BLaER1 treated with 17β-estradiol and CSF1 and Interleukin-3, amounts not matched to agents 10 nM and 100 nM (cell line): ENCODE measurements around the gene STEAP1.

Experiments
- H3K27ac ChIP-seq, 11 experiments: shearing (Covaris generic); formaldehyde crosslinking; 2 replicates each; pipeline ENCODE4 v1.8.1; 2022
- H3K27me3 ChIP-seq, 11 experiments: shearing (Covaris generic); formaldehyde crosslinking; 2 replicates each; pipeline ENCODE4 v1.8.1; 2022
- H3K36me3 ChIP-seq, 11 experiments: shearing (Covaris generic); formaldehyde crosslinking; 2 replicates each; pipeline ENCODE4 v1.8.1; 2022
- H3K4me1 ChIP-seq, 10 experiments: shearing (Covaris generic); formaldehyde crosslinking; 2 replicates each; pipeline ENCODE4 v1.8.1; 2022
- H3K4me2 ChIP-seq, 11 experiments: shearing (Covaris generic); formaldehyde crosslinking; 2 replicates each; pipeline ENCODE4 v1.8.1; 2022
- H3K4me3 ChIP-seq, 10 experiments: shearing (Covaris generic); formaldehyde crosslinking; 2 replicates each; pipeline ENCODE4 v1.8.1; 2022
- H3K9ac ChIP-seq, 11 experiments: shearing (Covaris generic); formaldehyde crosslinking; 2 replicates each; pipeline ENCODE4 v1.8.1; 2022
- H3K9me3 ChIP-seq, 11 experiments: shearing (Covaris generic); formaldehyde crosslinking; replicated peaks in 1 of 11; 2 replicates each; pipeline ENCODE4 v1.8.1; 2022
- H4K20me1 ChIP-seq, 11 experiments: shearing (Covaris generic); formaldehyde crosslinking; 2 replicates each; pipeline ENCODE4 v1.8.1; 2022
- Cebpa-rat ChIP-seq, 11 experiments: shearing (Covaris generic); IDR thresholded peaks; 2 replicates each; pipeline ENCODE4 v1.8.1; 2022

The STEAP1 gene

DNA sequence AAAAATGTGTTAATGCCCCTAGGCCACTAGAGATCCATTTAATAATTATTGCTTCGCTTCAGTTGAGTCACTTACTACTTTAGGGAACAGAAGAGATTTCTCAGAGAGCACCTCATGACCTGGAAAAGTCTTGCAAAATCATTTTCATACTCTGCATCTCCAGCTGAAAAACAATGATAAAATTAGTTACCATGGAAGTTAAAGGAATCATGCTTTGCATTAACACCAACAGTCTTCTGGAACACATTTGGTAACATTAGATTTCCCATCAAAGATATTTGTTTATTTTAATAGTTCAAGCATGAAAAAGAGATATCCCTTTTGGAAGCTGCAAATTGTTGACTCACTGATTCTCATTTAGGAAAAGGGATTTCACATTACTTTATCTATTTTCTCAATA is 55.5 kb downstream of the STEAP1 start:
- Histone ChIP-seq H3K4me1 (no peaks in the 10 kb centered on the region), H3K27me3 (no peaks in the 10 kb centered on the region), H3K9ac (no peak overlapping the region), H3K27ac (no peak overlapping the region), H3K4me2 (no peak overlapping the region), H3K9me3 (peaks cover 15 to 22% (median 17%) of the 10 kb centered on the region in 11 experiments), H3K36me3 (no peaks in the 10 kb centered on the region), H4K20me1 (no peaks in the 10 kb centered on the region), H3K4me3 (no peak overlapping the region)
- TF ChIP-seq Cebpa-rat (IDR thresholded peaks at IDR 0.05), result no peak

DNA sequence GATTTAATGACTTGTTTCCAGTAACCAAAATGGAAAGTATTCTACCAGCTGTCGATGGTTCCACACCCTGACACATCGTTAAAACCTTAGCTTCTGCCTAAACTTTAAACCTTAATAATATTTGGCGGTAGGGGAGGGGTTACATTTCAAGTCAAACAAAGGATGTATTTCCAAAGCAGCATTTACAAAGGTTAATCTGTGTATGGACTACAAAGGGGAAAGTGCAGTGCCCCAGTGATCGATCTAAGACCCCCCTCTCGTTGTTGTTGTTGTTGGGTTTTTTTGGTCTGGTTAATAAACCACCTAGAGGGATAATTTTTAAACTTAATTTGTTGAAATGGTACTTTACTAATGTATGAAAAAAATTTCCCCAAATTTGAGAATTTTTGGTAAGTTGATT is 56.2 kb downstream of the STEAP1 start:
- H3K4me3 ChIP-seq, result no peak overlapping the region
- no peak overlapping the region for H3K27ac ChIP-seq
- H3K36me3 ChIP-seq, result no peaks in the 10 kb centered on the region
- no peak overlapping the region for H3K4me2 ChIP-seq
- peaks cover 15 to 22% (median 17%) of the 10 kb centered on the region in 11 experiments for H3K9me3 ChIP-seq
- no peaks in the 10 kb centered on the region for H3K4me1 ChIP-seq
- TF ChIP-seq Cebpa-rat (IDR thresholded peaks at IDR 0.05), result no peak
- H3K9ac ChIP-seq, result no peak overlapping the region
- no peaks in the 10 kb centered on the region for H3K27me3 ChIP-seq
- H4K20me1 ChIP-seq, result no peaks in the 10 kb centered on the region

DNA sequence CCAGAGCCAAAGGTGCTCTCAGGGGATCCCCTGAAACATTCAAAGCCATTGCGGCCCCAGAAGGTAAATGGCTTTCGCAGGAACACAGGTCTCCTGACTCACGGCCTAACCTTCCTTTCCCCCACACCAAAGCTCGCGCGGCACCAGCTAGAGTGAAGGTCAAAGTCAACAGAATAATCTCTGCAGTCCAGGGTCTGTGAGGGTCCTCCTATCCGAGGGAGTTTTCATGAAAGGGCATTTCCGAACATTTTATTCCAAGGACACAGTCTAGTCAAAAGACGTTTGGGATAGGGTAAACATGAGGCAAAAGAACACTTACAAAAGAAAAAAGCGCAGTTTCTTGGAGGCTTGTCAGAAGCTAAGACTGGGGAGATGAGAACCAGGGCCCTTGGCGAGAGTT is 56.7 kb downstream of the STEAP1 start:
- Histone ChIP-seq H3K9ac (no peak overlapping the region), H3K27ac (no peak overlapping the region)

DNA sequence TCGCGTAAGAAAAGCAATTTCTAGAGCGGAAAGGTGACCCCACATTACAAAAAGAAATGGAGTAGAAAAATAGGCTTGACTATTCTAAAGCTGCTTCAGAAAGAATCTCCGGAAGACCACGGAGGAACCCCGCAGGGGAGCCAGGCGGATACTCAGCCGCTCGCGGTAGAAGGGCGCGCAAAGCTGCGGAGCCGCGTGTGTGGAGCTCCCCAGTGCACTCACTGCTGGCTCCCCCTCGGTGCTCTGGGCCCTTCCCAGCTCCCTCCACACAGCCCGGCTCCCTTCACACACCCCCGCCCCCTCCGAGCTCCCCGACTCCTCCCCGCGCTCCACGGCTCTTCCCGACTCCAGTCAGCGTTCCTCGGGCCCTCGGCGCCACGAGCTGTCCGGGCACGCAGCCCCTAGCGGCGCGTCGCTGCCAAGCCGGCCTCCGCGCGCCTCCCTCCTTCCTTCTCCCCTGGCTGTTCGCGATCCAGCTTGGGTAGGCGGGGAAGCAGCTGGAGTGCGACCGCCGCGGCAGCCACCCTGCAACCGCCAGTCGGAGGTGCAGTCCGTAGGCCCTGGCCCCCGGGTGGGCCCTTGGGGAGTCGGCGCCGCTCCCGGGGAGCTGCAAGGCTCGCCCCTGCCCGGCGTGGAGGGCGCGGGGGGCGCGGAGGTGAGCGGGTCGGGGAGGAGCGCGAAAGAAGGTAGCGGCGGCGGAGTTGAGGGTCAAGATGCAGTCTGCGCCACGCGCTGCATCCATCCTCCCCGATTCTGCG is 57.3 kb downstream of the STEAP1 start, which contains the start of gene STEAP2:
TSS of gene STEAP2 (plus strand) at position 350 of the 758 bp plus-strand sequence. CDS start 13,343 bp downstream, outside the sequence.
- H3K36me3 ChIP-seq, result no peaks in the 10 kb centered on the region
- no peaks in the 10 kb centered on the region for H4K20me1 ChIP-seq
- H3K9ac ChIP-seq, result no peak within 1 kb of the TSS
- no peaks in the 10 kb centered on the region for H3K27me3 ChIP-seq
- H3K9me3 ChIP-seq, result peaks cover 15 to 22% (median 17%) of the 10 kb centered on the region in 11 experiments
- no peak for TF ChIP-seq Cebpa-rat (IDR thresholded peaks at IDR 0.05)
- peaks cover 0 to 4% (median 0%) of the 10 kb centered on the region in 10 experiments; a peak in 1 of 20 replicates for H3K4me1 ChIP-seq
- H3K4me2 ChIP-seq, result no peak within 1 kb of the TSS
- no peak within 1 kb of the TSS for H3K27ac ChIP-seq
- H3K4me3 ChIP-seq, result no peak within 1 kb of the TSS

More for the DNA sequence above, 56.7 kb downstream of the STEAP1 start:
- Histone ChIP-seq H3K27me3 (no peaks in the 10 kb centered on the region), H3K9me3 (peaks cover 15 to 22% (median 17%) of the 10 kb centered on the region in 11 experiments), H3K4me3 (no peak overlapping the region), H3K4me2 (no peak overlapping the region), H3K36me3 (no peaks in the 10 kb centered on the region), H3K4me1 (no peaks in the 10 kb centered on the region), H4K20me1 (no peaks in the 10 kb centered on the region)
- TF ChIP-seq Cebpa-rat (IDR thresholded peaks at IDR 0.05), result no peak

DNA sequence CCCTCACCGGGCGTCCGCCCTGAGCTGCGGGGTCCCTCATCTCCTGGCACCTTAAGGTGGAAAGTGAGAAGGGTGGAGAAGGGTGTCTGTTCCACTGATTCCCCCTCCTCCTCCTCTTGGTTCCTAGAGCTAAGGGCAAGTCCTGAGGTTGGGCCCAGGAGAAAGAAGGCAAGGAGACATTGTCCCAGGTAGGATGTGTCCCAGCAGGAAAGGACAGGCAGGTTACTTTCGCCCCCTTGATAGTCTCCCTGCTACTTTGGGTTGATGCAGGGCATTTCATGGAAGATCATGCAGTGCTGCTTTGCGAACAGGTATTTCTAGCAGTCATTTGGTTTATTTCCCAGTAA is 57.9 kb downstream of the STEAP1 start:
- no peak overlapping the region for H3K9ac ChIP-seq
- H3K27ac ChIP-seq, result no peak overlapping the region
- no peaks in the 10 kb centered on the region for H4K20me1 ChIP-seq
- TF ChIP-seq Cebpa-rat (IDR thresholded peaks at IDR 0.05), result no peak
- no peaks in the 10 kb centered on the region for H3K36me3 ChIP-seq
- no peak overlapping the region for H3K4me3 ChIP-seq
- H3K27me3 ChIP-seq, result no peaks in the 10 kb centered on the region
- H3K4me2 ChIP-seq, result no peak overlapping the region
- H3K4me1 ChIP-seq, result peaks cover 0 to 8% (median 0%) of the 10 kb centered on the region in 10 experiments; a peak in 1 of 20 replicates
- H3K9me3 ChIP-seq, result peaks cover 15 to 22% (median 17%) of the 10 kb centered on the region in 11 experiments

DNA sequence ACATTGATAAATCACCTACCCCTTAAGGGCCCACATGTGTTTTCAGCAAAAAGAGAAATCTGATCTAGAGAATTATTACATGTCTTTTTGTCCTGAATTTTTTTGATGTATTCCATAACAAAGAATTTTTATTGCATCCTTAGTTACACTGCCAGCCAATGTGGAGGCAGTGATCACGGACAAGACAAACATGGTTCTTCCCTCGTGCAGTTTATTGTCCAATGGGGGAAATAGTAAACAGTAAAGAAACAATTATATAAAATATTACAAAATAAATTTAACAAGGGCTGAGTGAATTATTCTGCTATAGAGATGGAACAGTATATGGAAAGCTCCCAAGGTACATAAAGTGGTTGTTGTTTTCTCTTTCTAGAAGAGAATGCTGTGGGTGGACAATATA is 59.3 kb downstream of the STEAP1 start:
- Histone ChIP-seq H4K20me1 (no peaks in the 10 kb centered on the region), H3K9ac (no peak overlapping the region), H3K4me3 (no peak overlapping the region), H3K9me3 (peaks cover 15 to 22% (median 17%) of the 10 kb centered on the region in 11 experiments), H3K36me3 (no peaks in the 10 kb centered on the region), H3K4me2 (no peak overlapping the region), H3K27me3 (no peaks in the 10 kb centered on the region), H3K27ac (no peak overlapping the region), H3K4me1 (peaks cover 0 to 8% (median 0%) of the 10 kb centered on the region in 10 experiments; a peak in 1 of 20 replicates)
- no peak for TF ChIP-seq Cebpa-rat (IDR thresholded peaks at IDR 0.05)
